C1 segment of cervical spinal cord (tissue), 14 donors: ENCODE measurements around the gene SLC4A7.
"Not testable (repeated sequence)": the region's sequence is repeated elsewhere in the genome, so short reads cannot be mapped to it uniquely, and the experiment has no call there.

Experiments used
- DNase-seq, 14 donors: peaks; one replicate each; lab custom pipeline; 2025; lab: John Stamatoyannopoulos, UW

Gene SLC4A7

GRCh38 chr3:27487383-27487782 lies 3.2 kb upstream of the SLC4A7 start:
- DNase-seq, result no peak

- no peak for DNase-seq
These were observed 2.2 kb upstream of the SLC4A7 start for GRCh38 chr3:27486336-27486735.

DNA sequence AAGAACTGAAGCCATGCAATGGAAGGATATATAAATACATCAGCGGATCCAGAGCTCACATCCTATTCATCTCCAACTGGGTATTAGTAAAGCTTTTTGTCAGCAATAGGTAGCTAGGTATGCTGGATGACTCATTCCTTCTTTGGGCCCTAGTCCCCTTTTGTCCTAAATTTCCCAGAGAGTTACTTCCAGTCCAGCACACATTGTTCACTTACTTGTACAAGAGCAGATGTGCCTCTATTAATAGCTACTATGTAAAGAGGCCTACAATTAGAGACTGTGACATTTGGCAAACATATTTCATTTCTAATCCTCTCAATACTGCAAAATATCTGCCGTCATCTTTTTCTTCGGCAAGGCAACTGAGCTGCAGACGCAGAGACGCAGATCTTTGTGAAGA lies 1.7 kb upstream of the SLC4A7 start:
- no peak for DNase-seq

DNA sequence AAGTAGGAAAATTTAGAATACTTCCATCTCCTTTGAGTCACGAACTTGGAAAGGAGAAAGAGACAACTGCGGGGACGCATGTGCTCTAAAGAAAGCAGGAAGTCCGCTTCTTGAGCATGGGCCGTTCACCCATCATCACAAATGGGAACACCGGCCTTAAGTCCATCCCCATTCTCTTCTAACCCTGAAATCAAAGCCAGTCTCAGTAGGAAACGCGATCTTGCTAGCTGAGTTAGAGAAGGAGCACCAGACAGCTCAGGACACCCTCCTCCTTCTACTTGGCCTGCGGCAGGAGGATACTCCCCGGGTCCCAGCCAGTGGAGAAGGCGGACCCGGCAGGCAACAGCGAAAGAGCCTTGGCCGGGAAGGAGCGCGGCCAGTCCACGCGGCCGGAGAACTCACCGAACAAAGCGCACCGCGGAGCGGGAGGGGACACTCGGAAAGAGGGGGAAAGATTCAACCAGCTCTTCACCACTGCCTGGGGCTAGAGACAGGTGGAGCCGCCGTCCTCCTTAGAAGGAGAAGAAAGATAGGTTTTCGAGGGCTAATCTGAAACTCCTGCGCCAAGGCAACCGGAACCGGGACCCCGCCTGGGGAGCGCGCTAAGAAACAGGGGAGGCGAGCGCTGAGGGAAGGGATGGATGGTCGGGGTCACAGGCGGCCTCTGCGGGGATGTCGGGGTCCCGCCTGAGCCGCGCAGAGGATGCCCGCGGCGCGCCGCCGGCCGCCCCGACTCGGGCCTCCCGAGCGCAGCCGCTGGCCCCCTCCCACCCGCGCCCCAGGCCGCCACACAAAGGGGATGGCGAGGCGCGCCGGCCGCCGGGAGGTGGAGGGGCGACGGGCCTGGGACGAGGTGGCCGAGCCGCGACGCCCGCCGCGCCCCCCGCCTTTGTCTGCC lies 818 bp downstream of the SLC4A7 start:
- DNase-seq, result peak in 13 of 14 donors; percentile 14 to 68 (median 44)

DNA sequence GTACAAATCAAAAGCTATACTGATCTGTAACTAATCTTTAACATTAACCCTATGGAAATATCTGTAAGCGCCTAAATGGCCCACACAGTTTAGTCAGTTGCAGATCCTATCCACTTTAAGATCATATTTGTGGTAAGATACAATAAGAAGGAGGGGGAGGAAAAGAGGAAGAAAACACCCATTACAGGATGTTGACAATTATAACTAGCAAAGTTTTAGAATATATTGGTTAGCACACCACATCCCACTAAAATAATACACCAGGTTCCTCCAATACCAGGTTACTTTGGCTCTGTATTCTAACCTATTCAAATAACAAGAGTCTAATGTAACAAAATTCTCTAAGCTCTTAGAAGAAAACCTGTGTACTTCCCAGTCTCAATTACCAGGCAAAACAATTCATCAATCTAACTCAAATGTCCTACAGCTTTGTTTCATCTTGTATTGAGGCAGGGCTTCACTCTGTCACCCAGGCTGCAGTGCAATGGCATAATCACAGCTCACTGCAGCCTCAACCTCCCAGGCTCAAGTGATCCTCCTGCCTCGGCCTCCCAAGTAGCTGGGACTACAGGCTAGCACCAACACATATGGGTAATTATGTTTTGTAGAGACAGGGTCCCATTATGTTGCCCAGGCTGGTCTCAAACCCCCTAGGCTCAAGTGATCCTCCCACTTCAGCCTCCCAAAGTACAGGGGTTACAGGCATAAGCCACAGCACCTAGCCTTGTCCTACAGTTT lies 4.2 kb downstream of the SLC4A7 start:
- no peak for DNase-seq

DNA sequence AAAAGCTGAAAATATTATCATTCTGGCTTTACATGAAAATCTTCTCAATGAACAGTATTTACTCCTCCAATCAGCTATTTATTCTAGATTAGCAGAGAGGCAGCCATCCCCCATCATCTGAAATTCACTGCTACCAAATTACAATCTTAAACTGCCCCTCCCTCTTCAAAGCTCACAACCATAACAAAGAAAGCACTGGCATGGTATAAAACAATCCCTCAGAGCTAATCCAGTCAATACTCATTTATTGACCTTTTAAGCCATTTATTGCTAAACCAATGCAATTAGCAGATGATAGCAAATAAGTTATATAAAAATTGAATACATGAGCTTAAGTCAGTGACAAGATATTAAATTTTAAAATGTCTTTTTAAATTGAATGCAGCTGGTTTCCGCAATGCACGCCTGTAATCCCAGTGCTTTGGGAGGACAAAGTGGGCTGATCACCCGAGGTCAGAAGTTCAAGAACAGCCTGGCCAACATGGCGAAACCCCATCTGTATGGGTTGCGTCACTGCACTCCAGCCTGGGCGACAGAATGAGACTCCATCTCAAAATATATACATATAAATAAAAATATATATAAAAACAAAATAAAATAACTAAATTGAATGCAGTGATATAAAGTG lies 12.1 kb downstream of the SLC4A7 start:
- DNase-seq, result no peak

DNA sequence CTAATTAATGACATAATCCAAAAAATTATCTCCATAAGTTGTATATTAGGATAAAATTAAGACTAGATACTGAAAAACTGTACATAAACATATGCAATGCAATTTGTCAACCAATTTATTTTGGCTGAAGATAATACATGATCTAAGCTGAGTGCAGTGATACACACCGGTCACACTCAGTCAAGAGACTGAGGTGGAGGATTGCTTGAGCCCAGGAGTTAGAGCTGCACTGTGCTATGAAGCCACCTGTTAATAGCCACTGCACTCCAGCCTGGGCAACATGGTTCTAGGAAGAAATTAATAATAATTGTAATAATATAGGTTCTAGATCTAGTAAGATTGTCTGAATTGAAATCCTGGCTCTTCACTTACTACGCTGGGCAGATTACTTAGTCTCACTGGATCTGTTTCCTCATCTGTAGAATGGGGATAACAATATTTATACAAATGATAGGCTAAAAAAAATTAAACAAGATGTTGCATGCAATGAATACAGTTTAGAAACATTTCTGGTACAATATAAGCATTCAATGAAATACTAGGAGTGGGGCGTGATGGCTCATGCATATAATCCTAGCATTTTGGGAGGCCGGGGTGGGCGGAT lies 15.8 kb downstream of the SLC4A7 start:
- DNase-seq, result no peak

DNA sequence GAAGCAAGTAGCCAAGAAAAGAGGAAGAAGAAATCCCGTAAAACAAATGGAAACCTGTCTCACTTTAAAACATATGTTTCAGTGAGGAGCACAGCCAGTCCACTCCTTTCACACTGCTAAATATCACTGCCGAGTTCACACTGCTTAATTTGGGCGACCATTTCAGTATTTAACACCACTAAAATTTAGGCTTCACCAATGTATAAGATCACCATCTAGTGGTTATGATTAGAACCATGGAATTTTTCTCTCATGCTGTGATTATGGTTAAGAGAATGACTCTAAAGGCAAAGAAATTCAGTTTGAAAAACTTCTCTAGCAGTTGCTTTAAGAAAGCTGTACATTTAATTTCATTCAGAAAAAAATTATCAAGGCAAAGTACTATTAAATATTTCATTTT lies 16.6 kb downstream of the SLC4A7 start:
- DNase-seq, result no peak

DNA sequence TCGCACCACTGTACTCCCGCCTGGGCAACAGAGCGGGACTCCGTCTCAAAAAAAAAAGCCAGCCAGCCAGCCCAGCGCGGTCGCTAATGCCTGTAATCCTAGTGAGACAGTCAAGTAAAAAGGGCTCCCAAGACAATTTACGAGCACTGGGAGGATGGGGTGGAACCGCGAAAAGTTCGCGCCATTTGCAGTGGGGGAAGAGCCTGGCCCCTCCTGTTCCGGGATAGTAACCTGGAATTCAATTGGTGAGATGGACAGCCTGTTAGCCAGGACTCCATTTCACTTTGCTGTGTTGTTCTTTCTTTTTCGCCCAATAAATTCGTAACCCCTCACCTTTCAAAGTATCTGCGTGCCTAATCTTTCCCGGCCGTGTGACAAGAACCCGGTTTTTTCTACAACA lies 19.5 kb downstream of the SLC4A7 start:
- DNase-seq, result no peak

- no peak for DNase-seq
These were observed 22.0 kb downstream of the SLC4A7 start for GRCh38 chr3:27462228-27462627.

GRCh38 chr3:27458929-27459328 lies 25.3 kb downstream of the SLC4A7 start:
- DNase-seq, result no peak

- no peak for DNase-seq
These were observed 27.6 kb downstream of the SLC4A7 start for GRCh38 chr3:27456554-27456953.

- DNase-seq, result no peak
These were observed 29.3 kb downstream of the SLC4A7 start for GRCh38 chr3:27454914-27455313.

GRCh38 chr3:27454461-27454860 lies 29.7 kb downstream of the SLC4A7 start:
- no peak for DNase-seq

GRCh38 chr3:27452368-27453090 lies 31.7 kb downstream of the SLC4A7 start:
- DNase-seq, result no peak

DNA sequence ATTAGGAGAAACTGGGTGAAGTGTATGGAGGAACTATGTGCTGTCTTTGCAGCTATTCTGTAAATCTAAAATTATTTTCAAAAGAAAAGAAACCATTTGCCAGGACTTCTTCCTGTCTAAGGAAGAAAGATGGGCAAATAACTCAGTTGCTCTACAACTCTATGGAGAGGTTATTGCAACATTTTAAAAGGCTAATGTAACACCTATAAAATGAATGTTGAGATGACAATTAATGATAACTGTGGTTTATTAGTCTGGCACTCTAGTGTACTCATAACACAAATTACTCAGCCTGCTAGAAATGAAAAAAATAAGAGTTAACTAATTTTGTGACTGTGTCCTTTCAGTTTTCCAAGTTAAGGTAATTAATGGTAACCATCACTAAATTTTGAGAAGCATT lies 32.3 kb downstream of the SLC4A7 start:
- DNase-seq, result no peak

DNA sequence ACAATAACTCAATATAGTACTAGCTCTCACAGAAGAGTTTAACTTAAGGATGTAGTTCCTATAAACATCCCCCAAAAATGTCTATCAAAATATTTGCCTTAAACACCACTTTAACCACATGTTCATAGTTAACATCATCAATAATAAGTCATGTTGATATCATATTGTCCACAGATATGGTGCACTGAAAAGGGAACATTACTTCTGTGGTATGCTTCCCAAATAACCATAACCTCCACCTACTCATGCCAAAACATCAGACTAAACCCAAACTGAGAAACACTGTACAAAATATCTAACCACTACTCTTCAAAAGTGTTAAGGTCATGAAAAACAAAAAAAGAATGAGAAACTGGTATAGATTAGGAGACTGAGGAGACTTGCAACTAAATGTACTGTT lies 32.9 kb downstream of the SLC4A7 start:
- no peak for DNase-seq

- DNase-seq, result no peak
These were observed 34.5 kb downstream of the SLC4A7 start for GRCh38 chr3:27449530-27450150.

- DNase-seq, result not testable (repeated sequence)
These were observed 41.2 kb downstream of the SLC4A7 start for GRCh38 chr3:27442995-27443394.

DNA sequence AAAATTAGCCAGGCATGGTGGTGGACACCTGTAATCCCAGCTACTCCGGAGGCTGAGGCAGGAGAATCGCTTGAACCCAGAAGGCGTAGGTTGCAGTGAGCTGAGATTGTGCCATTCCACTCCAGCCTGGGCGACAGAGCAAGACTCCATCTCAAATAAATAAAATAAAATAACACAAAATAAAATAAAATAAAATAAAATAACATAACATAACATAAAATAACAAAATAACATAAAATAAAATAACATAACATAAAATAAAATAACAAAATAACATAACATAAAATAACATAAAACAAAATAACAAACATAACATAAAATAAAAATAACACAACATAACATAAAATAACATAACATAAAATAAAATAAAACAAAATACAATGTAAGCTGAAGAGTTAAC lies 45.8 kb downstream of the SLC4A7 start:
- DNase-seq, result not testable (repeated sequence)

- DNase-seq, result no peak
These were observed 53.1 kb downstream of the SLC4A7 start for GRCh38 chr3:27431116-27431515.
